CD14-positive monocyte (primary cell): ENCODE results near the gene SLC27A2. TPM values are rescaled to one million over a fixed set of nuclear protein-coding genes. Genes with fewer than 3 reads are reported as not detected.

Source experiments
- DNase-seq, 3 donors: peaks; one replicate each; pipeline ENCODE4 v3.0.0-alpha.2; 2011 to 2022
- H2AFZ ChIP-seq: 2 replicates; pipeline ENCODE4 v1.6.0; 2012; ENCODE audit warnings: mild to moderate bottlenecking, low read depth, low read length, inconsistent platforms; ENCODE audit not compliant: insufficient read depth, poor library complexity, severe bottlenecking
- H3K27ac ChIP-seq, 2 donors: 1 replicate in 1 of 2; 2 replicates in 1 of 2; pipeline ENCODE4 v1.5.1; 2012 to 2013; ENCODE audit warnings: low read length in 2 of 2, control low read depth in 1 of 2, inconsistent platforms in 1 of 2, low read depth in 1 of 2, mild to moderate bottlenecking in 1 of 2
- H3K27me3 ChIP-seq, 2 donors: one replicate each; pipeline versions ENCODE4 v1.6.0 to v1.6.1; 2011 to 2013; ENCODE audit warnings: low read length in 2 of 2; ENCODE audit not compliant: control insufficient read depth in 2 of 2, insufficient read depth in 2 of 2
- H3K36me3 ChIP-seq, 2 donors: replicated peaks in 1 of 2; 1 replicate in 1 of 2; 2 replicates in 1 of 2; pipeline versions ENCODE4 v1.5.1 to v1.6.1; 2012 to 2013; ENCODE audit warnings: low read length in 2 of 2, control low read depth in 1 of 2, inconsistent platforms in 1 of 2, mild to moderate bottlenecking in 1 of 2; ENCODE audit not compliant: insufficient read depth in 2 of 2, control insufficient read depth in 1 of 2
- H3K4me1 ChIP-seq, 2 donors: 1 replicate in 1 of 2; 2 replicates in 1 of 2; pipeline versions ENCODE4 v1.5.1 to v1.6.1; 2012 to 2013; ENCODE audit warnings: low read length in 2 of 2, control low read depth in 1 of 2, inconsistent platforms in 1 of 2, mild to moderate bottlenecking in 1 of 2, moderate library complexity in 1 of 2; ENCODE audit not compliant: insufficient read depth in 2 of 2, control insufficient read depth in 1 of 2
- H3K4me2 ChIP-seq: replicated peaks from 2 replicates; pipeline ENCODE3; 2012; ENCODE audit warnings: low read length, moderate library complexity, mild to moderate bottlenecking; ENCODE audit not compliant: poor library complexity, severe bottlenecking; ENCODE audit errors: extremely low read depth
- H3K4me3 ChIP-seq, 3 experiments: fragments of 200-600 bp in 1 of 3; sonication (generic) in 1 of 3; replicated peaks in 1 of 3; 1 replicate in 2 of 3; 2 replicates in 1 of 3; pipeline ENCODE4 v1.5.1; 2011 to 2013; ENCODE audit warnings: low read length in 3 of 3, mild to moderate bottlenecking in 3 of 3, control low read depth in 2 of 3, low read depth in 2 of 3, inconsistent platforms in 1 of 3, moderate library complexity in 1 of 3
- H3K79me2 ChIP-seq: 2 replicates; pipeline ENCODE4 v1.6.0; 2012; ENCODE audit warnings: mild to moderate bottlenecking, control low read depth, inconsistent platforms, low read length, moderate library complexity; ENCODE audit not compliant: insufficient read depth
- H3K9ac ChIP-seq: 2 replicates; pipeline ENCODE4 v1.6.0; 2017; ENCODE audit warnings: low read length, mild to moderate bottlenecking; ENCODE audit not compliant: insufficient read depth, poor library complexity, severe bottlenecking
- H3K9me3 ChIP-seq, 2 donors: replicated peaks in 1 of 2; 1 replicate in 1 of 2; 2 replicates in 1 of 2; pipeline versions ENCODE4 v1.5.1 to v1.6.1; 2012 to 2013; ENCODE audit warnings: low read length in 2 of 2, control low read depth in 1 of 2; ENCODE audit not compliant: control insufficient read depth in 1 of 2, insufficient read depth in 1 of 2
- H4K20me1 ChIP-seq: 2 replicates; pipeline ENCODE4 v1.6.0; 2012; ENCODE audit warnings: mild to moderate bottlenecking, low read length, control low read depth, moderate library complexity; ENCODE audit not compliant: insufficient read depth
- H3K27ac Mint-ChIP-seq, 7 donors: one replicate each; pipeline ENCODE4 v1.8.0; 2020; ENCODE audit warnings: mild to moderate bottlenecking in 7 of 7, mixed read lengths in 7 of 7, moderate library complexity in 6 of 7, inconsistent platforms in 2 of 7
- H3K27me3 Mint-ChIP-seq, 3 donors: one replicate each; pipeline ENCODE4 v1.8.0; 2021 to 2022; ENCODE audit warnings: low read depth in 3 of 3, mild to moderate bottlenecking in 3 of 3, mixed read lengths in 3 of 3, moderate library complexity in 3 of 3, inconsistent platforms in 1 of 3
- H3K36me3 Mint-ChIP-seq, 2 donors: one replicate each; pipeline ENCODE4 v1.8.0; 2020; ENCODE audit warnings: mixed read lengths in 2 of 2, inconsistent platforms in 1 of 2, mild to moderate bottlenecking in 1 of 2
- H3K4me1 Mint-ChIP-seq: one replicate; pipeline ENCODE4 v1.8.0; 2020; ENCODE audit warnings: mild to moderate bottlenecking, mixed read lengths
- H3K4me3 Mint-ChIP-seq, 2 donors: one replicate each; pipeline ENCODE4 v1.8.0; 2020; ENCODE audit warnings: mild to moderate bottlenecking in 2 of 2, mixed read lengths in 2 of 2, moderate library complexity in 1 of 2
- H3K9me3 Mint-ChIP-seq, 7 donors: one replicate each; pipeline ENCODE4 v1.8.0; 2020 to 2022; ENCODE audit warnings: mixed read lengths in 7 of 7, mild to moderate bottlenecking in 6 of 7, moderate library complexity in 6 of 7, inconsistent platforms in 2 of 7
- whole genome bisulfite sequencing: methylation state at CpG from one replicate; pipeline ENCODE4 v1.1.5; 2013; ENCODE audit warnings: missing lambda C conversion rate; ENCODE audit not compliant: insufficient coverage; 5-methylcytosine and 5-hydroxymethylcytosine counted together
- intact Hi-C, 2 donors: fragments of 100-400 bp; cut with micrococcal nuclease; formaldehyde crosslinking; loops; one replicate each; pipeline versions ENCODE4 v1.15.0 to v1.15.1; 2023
- polyA plus RNA-seq, 3 donors: library from polyadenylated mRNA; depleted of rRNA in 1 of 3; unstranded in 2 of 3; stranded (reverse) in 1 of 3; fragments of 300-500 nt in 2 of 3; fragments of >200 nt in 1 of 3; fragmentation: Illumina TruSeq in 2 of 3; gene quantifications; 1 replicate in 2 of 3; 2 replicates in 1 of 3; pipeline ENCODE4 v1.2.3, GENCODE V29; 2012 to 2021
- TF ChIP-seq, protein P1 (sequence below): fragments of 200-600 bp; IDR thresholded peaks from one replicate; pipeline ENCODE4 v1.8.0; 2022; ENCODE audit warnings: antibody characterized with exemption, mild to moderate bottlenecking

Gene SLC27A2
- polyA plus RNA-seq, 3 donors = 0.13 TPM; not detected in 2

DNA sequence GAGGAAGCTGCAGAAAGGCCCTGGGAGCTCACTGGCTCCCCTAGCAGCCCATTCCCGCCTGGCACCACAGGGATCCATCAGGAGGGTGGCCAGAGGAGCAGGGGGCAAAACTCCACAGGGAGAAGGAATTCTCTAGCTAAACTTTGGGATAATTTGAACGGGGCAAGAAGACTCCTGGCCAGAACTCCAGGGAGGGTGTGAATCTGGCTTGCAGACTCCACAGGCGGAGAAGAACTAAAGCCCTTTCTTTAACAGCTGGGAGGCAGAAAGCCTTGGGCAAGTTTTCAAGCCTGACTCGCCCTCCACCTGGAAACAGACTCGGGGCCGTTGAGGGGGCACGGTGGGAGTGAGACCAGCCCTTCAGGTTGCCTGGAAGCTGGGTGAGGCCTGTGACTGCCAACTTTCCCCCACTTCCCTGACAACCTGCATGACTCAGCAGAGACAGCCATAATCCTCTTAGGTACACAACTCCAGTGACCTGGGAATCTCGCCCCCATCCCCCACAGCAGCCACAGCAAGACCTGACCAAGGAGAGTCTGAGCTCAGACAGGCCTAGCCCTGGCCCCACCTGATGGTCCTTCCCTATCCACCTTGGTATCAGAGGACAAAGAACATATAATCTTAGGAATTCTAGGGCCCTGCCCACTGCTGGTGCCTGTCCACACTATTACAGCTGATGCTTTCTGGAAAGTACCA is 28.6 kb downstream of the SLC27A2 start:
- Histone ChIP-seq H3K9ac (no peak overlapping the region), H3K27me3 (no peaks in the 10 kb centered on the region), H2AFZ (no peak overlapping the region), H3K27ac (no peak overlapping the region), H4K20me1 (no peaks in the 10 kb centered on the region), H3K4me3 (no peak overlapping the region), H3K36me3 (no peaks in the 10 kb centered on the region), H3K4me1 (no peaks in the 10 kb centered on the region), H3K79me2 (no peaks in the 10 kb centered on the region), H3K4me2 (no peak overlapping the region), H3K9me3 (peaks cover 0 to 14% of the 10 kb centered on the region in 2 donors)
- Mint-ChIP-seq H3K36me3 (peaks cover 0 to 4% of the 10 kb centered on the region in 2 donors), H3K27me3 (peaks cover 0 to 2% (median 0%) of the 10 kb centered on the region in 3 donors), H3K9me3 (peaks cover 10 to 34% (median 22%) of the 10 kb centered on the region in 7 donors), H3K4me3 (no peak overlapping the region), H3K27ac (no peak overlapping the region), H3K4me1 (no peaks in the 10 kb centered on the region)
- no peak for DNase-seq
- WGBS = 95% methylated on average over 6 of the region's 8 CpGs
- intact Hi-C loops = no loop called here
- TF ChIP-seq, protein P1, sequence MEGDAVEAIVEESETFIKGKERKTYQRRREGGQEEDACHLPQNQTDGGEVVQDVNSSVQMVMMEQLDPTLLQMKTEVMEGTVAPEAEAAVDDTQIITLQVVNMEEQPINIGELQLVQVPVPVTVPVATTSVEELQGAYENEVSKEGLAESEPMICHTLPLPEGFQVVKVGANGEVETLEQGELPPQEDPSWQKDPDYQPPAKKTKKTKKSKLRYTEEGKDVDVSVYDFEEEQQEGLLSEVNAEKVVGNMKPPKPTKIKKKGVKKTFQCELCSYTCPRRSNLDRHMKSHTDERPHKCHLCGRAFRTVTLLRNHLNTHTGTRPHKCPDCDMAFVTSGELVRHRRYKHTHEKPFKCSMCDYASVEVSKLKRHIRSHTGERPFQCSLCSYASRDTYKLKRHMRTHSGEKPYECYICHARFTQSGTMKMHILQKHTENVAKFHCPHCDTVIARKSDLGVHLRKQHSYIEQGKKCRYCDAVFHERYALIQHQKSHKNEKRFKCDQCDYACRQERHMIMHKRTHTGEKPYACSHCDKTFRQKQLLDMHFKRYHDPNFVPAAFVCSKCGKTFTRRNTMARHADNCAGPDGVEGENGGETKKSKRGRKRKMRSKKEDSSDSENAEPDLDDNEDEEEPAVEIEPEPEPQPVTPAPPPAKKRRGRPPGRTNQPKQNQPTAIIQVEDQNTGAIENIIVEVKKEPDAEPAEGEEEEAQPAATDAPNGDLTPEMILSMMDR = no peak

DNA sequence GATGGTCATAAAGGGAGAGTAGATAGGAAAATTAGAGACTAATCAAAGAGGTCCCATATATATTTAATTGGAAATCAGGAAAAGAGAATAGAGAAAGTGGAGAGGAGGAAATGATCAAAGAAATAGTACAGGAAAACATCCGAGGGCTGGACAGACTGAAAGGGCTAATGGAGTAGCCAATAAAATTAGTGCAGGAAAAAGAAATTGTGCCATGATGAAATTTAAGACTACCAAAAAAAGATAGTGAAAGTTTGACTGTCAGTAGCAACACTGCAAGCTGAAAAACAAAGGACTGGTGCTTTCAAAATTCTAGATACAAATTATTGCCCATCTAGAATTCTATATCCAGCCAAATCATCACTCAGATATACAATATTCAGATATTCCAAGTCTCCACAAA is 36.3 kb downstream of the SLC27A2 start:
- Histone ChIP-seq H3K4me1 (no peaks in the 10 kb centered on the region), H4K20me1 (no peaks in the 10 kb centered on the region), H3K36me3 (no peaks in the 10 kb centered on the region), H3K9me3 (no peaks in the 10 kb centered on the region), H2AFZ (no peak overlapping the region), H3K9ac (no peak overlapping the region), H3K79me2 (no peaks in the 10 kb centered on the region), H3K27me3 (no peaks in the 10 kb centered on the region), H3K27ac (no peak overlapping the region), H3K4me3 (no peak overlapping the region), H3K4me2 (no peak overlapping the region)
- no peak for DNase-seq
- Mint-ChIP-seq H3K36me3 (no peaks in the 10 kb centered on the region), H3K4me3 (no peak overlapping the region), H3K27me3 (peaks cover 0 to 2% (median 1%) of the 10 kb centered on the region in 3 donors), H3K27ac (no peak overlapping the region), H3K9me3 (peaks cover 0 to 9% (median 1%) of the 10 kb centered on the region in 7 donors), H3K4me1 (peaks cover 3% of the 10 kb centered on the region)
- WGBS = 67% methylated on average over 1 of the region's 1 CpG
- intact Hi-C loops = no loop called here
- TF ChIP-seq, protein P1 = no peak
